SH-SY5Y (cell line): ENCODE measurements around the gene EGFR.

Experiments used
- GATA2 ChIP-seq: IDR thresholded peaks from 2 replicates; pipeline ENCODE4 v1.6.1; 2011; ENCODE audit warnings: mild to moderate bottlenecking, low read depth, low read length
- GATA3 ChIP-seq: IDR thresholded peaks from 2 replicates; pipeline ENCODE4 v1.6.1; 2011; ENCODE audit warnings: low read depth, mild to moderate bottlenecking, low read length, moderate library complexity

- TF ChIP-seq GATA2 (no peak), GATA3 (no peak)
Measured at GRCh38 chr7:55083206-55083605, 64.4 kb downstream of the EGFR start.
